Ishikawa (cell line): ENCODE measurements around the gene EEFSEC.

ENCODE experiments used
- CEBPB ChIP-seq: IDR thresholded peaks from 2 replicates; pipeline ENCODE4 v1.6.1; 2012
- CREB1 ChIP-seq: IDR thresholded peaks from 2 replicates; pipeline ENCODE4 v1.6.1; 2012; ENCODE audit warnings: low read depth
- EGR1 ChIP-seq: IDR thresholded peaks from 2 replicates; pipeline ENCODE4 v1.6.1; 2012
- EP300 ChIP-seq: IDR thresholded peaks from 2 replicates; pipeline ENCODE4 v1.6.1; 2012; ENCODE audit warnings: borderline replicate concordance
- FOXM1 ChIP-seq: IDR thresholded peaks from 2 replicates; pipeline ENCODE4 v1.6.1; 2012; ENCODE audit warnings: low read depth, borderline replicate concordance
- NFIC ChIP-seq: IDR thresholded peaks from 2 replicates; pipeline ENCODE4 v1.6.1; 2012
- RAD21 ChIP-seq: IDR thresholded peaks from 2 replicates; pipeline ENCODE4 v1.6.1; 2012; ENCODE audit warnings: low read depth
- REST ChIP-seq: IDR thresholded peaks from 2 replicates; pipeline ENCODE4 v1.6.1; 2012; ENCODE audit warnings: low read depth, mild to moderate bottlenecking
- TAF1 ChIP-seq: IDR thresholded peaks from 2 replicates; pipeline ENCODE4 v1.6.1; 2012; ENCODE audit warnings: low read depth, mild to moderate bottlenecking
- TCF12 ChIP-seq: IDR thresholded peaks from 2 replicates; pipeline ENCODE4 v1.6.1; 2012; ENCODE audit warnings: low read depth
- TEAD4 ChIP-seq: IDR thresholded peaks from 2 replicates; pipeline ENCODE4 v1.6.1; 2012
- YY1 ChIP-seq: IDR thresholded peaks from 2 replicates; pipeline ENCODE4 v1.6.1; 2012; ENCODE audit warnings: low read depth
- ZBTB7A ChIP-seq: IDR thresholded peaks from 2 replicates; pipeline ENCODE4 v1.6.1; 2012; ENCODE audit warnings: low read depth
- TF ChIP-seq, protein P1 (sequence below): IDR thresholded peaks from 2 replicates; pipeline ENCODE4 v1.6.1; 2012
- TF ChIP-seq, protein P2 (sequence below): IDR thresholded peaks from 2 replicates; pipeline ENCODE4 v1.6.1; 2012

Gene EEFSEC

DNA sequence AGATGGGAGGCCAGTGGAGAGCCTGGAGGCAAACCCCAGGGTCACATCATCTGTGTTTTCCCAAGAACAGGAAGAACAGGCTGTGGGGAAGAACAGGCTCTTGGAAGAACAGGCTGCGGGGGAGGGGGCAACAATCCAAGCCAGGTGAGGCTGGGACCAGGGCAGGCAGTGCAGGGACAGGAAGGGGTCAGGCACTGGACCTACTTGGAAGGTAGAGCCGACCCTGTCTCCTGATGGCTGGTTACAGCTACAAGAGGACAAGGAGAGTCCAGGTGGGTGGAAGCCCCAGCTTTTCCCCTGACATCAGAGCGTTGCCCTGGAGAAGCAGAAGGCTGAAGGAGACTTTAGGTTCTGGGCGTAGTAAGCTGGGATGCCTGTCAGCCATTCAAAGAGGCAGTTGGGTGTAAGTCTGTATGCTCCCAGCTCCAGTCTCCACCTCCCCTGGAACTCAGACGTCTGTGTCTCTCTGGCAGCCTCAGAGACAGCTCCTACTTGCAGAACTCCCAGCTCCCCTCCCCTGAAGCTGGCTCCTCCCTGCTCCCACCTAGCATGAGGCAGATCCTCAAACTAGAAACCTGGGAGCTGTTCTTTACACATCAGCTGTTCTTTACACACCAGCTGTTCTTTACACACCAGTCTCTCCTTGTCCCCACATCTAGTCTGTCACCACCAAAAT is 182.5 kb downstream of the EEFSEC start:
- no peak for TF ChIP-seq TEAD4
- no peak for TF ChIP-seq RAD21
- TF ChIP-seq EGR1, result no peak
- TF ChIP-seq, protein P1, sequence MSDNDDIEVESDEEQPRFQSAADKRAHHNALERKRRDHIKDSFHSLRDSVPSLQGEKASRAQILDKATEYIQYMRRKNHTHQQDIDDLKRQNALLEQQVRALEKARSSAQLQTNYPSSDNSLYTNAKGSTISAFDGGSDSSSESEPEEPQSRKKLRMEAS, result no peak
- TF ChIP-seq FOXM1, result no peak
- TF ChIP-seq NFIC, result no peak
- TF ChIP-seq ZBTB7A, result no peak
- TF ChIP-seq CEBPB, result no peak
- TF ChIP-seq CREB1, result no peak
- TF ChIP-seq REST, result no peak
- TF ChIP-seq, protein P2, sequence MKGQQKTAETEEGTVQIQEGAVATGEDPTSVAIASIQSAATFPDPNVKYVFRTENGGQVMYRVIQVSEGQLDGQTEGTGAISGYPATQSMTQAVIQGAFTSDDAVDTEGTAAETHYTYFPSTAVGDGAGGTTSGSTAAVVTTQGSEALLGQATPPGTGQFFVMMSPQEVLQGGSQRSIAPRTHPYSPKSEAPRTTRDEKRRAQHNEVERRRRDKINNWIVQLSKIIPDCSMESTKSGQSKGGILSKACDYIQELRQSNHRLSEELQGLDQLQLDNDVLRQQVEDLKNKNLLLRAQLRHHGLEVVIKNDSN, result no peak
- TF ChIP-seq TCF12, result no peak
- no peak for TF ChIP-seq YY1
- no peak for TF ChIP-seq TAF1
- no peak for TF ChIP-seq EP300

GRCh38 chr3:128336337-128337156 is 183.3 kb downstream of the EEFSEC start:
- TF ChIP-seq, protein P1, result no peak
- no peak for TF ChIP-seq RAD21
- TF ChIP-seq REST, result no peak
- no peak for TF ChIP-seq TCF12
- TF ChIP-seq YY1, result no peak
- TF ChIP-seq ZBTB7A, result no peak
- no peak for TF ChIP-seq NFIC
- no peak for TF ChIP-seq TEAD4
- TF ChIP-seq EP300, result no peak
- no peak for TF ChIP-seq FOXM1
- TF ChIP-seq CREB1, result no peak
- no peak for TF ChIP-seq CEBPB
- no peak for TF ChIP-seq EGR1
- no peak for TF ChIP-seq TAF1

DNA sequence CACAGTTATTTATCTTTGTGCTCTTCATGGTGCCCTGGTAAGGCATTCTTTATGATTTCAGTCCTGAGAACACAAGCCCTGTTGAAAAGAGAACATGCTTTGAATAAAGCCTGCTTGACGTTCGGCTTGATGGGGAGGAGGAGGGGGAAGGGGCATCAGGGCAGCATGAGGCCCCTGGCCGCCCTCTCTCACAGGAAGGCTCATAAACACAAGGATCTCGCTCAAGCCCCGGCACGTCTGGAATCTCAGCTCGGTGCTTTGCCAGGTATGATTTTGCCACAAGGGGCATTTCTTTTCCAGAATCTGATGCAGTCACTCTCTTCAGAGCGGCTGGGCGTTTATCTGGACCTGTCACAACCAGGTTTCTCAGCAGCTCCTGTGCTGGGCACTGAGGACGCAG is 184.0 kb downstream of the EEFSEC start:
- no peak for TF ChIP-seq FOXM1
- TF ChIP-seq EP300, result no peak
- no peak for TF ChIP-seq YY1
- TF ChIP-seq TAF1, result no peak
- TF ChIP-seq, protein P1, result no peak
- no peak for TF ChIP-seq RAD21
- TF ChIP-seq, protein P2, result no peak
- TF ChIP-seq CREB1, result no peak
- TF ChIP-seq CEBPB, result no peak
- TF ChIP-seq REST, result no peak
- TF ChIP-seq NFIC, result no peak
- TF ChIP-seq ZBTB7A, result no peak
- no peak for TF ChIP-seq EGR1
- no peak for TF ChIP-seq TEAD4
- no peak for TF ChIP-seq TCF12
